HG03097 (cell line): ENCODE results near the gene GMDS.

ENCODE experiments used
- ATAC-seq: cut with Tn5 transposase; IDR thresholded peaks from one replicate; pipeline ENCODE4 v1.9.1; 2021; ENCODE audit not compliant: unreplicated experiment, low FRiP score

Gene GMDS

DNA sequence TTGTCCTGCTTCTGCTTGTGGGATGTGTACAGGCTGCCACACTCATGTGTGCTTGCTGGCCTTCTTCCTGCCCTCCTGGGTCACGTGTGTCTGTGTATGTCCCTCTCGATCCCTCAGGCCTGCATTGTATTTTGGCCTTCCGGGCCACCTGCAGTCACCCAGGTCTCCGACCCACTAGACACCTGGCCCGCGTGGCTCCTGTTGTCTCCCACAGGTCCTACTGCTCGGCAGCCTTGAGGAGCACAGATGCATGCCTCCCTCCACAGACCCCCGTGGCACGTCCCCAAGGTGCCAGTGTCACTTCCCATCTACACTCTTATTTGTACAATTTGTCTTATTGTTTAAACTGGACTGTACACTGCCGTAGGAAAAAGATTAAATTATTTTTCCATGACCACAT lies 592.6 kb downstream of the GMDS start:
- no peak for ATAC-seq

DNA sequence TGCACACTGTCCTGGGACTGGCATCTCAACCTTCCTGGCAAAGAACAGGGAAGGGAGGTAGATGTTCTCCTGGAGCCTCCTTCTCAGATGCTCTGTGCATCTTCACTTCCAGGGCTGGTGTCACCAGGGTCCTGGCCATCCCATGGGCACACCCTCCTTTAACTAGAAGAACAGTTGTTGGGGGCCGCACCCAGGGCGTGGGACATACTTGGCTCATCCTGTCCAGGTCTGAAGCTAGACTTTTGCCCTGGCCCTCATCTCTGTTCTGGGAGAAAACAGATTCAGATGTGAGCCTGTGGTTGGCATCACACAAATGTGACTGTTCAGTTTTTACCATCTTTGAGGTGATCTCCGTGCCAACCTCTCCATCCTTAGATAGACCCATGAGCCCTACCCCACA lies 594.0 kb downstream of the GMDS start:
- no peak for ATAC-seq

DNA sequence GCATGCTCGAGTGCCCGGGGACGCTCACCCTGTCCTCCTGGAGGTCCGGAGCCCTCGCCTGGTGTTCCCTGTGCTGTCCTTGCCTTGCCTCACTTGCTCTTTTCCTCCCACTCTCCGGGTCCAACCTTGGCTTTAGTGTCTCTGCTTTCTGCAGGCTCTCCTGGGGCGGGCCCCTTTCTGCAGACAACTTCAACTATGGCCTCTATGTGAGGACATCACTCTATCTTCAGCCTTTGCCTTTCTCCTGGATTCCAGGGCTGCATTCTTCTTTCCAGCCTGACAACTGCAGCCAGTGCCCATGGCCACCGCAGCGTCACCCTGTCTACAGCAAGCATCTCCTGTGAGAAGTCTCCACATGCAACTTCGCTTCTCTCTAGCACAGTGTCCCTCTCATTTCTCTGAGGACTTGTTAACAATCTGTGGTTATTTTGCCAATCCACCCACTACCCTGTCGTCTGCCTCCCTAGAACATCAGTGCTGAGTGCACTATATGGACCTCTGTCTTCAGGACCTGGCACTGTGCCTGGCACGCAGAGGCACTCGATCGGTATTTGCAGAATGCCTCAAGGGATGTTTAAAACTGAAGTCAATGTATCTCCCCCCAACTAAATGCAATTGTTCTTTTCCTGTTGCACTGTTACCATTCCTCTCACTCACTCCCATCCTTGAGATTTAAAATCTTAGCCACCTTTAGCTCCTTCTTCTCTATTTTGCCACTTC lies 599.8 kb downstream of the GMDS start:
- no peak for ATAC-seq

DNA sequence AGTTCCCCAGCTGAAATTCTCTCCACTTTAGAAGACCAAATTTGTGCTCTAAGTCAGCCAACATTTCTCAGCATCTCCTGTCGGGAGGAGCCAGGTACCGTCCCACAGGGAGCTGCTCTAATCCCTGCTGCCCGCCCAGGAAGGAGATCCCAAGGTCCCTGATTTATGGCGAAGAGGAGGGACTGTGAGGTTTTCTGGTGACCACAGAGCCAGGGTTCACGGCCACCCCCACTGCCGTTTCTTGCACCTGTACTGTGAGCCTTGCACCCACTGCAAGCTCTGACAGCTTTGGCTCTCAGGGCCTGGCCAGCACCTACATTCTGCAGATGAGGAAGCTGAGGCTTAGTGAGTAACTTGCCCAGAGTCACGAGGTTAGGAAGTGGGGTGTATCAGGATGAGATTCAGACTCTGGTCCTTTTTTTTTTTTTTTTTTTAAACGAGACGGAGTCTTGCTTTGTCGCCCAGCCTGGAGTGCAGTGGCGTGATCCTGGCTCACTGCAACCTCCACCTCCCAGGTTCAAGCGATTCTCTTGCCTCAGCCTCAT lies 600.8 kb downstream of the GMDS start:
- no peak for ATAC-seq

DNA sequence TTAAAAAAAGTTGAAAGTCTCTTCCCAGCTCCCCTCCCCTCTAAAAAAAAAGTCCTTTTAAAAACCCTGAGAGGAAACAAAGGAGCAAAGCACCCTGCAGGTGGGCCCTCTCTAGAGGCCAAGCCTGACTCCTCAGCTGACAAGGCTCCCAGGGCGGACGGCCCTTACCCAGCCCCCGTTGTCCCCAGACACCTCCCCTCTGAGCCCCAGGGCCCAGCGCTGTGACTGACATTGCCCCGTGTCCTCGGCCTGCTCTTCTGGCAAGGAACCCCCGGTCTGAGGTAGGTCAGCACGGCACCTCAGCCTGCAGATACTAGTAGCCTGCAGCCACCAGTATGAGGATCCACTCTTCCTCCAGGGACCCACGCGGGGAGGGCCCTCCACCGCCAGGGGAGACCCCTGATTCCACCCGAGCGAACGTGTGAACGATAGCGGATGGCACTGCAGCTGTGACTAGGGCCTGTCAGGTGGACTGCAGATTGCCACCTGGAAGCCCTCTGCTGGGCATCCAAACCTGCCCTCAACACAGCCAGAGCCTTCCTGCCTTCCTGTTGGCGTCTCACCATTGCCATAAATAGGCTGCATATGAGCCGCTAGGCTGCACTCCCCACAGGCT lies 601.5 kb downstream of the GMDS start:
- no peak for ATAC-seq

DNA sequence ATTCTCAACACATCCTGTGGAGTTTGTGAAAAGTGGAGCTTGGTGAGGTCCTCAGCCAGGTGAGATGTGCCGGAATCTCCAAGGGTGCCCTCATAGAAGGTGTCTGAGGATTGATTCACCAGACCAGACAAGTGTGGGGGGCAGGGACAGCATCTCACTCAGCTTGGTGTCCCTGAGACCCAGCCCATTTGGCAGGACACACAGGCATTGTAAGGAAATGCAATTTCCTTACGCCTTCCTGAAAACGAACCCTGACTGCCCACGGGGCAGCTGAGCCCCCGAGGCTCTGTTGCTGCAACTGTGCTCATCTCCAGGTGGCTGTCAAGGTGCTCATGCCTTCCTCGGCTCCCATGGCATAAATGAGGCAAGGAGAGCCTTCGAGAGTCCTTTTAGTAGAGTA lies 602.3 kb downstream of the GMDS start:
- ATAC-seq: no peak

DNA sequence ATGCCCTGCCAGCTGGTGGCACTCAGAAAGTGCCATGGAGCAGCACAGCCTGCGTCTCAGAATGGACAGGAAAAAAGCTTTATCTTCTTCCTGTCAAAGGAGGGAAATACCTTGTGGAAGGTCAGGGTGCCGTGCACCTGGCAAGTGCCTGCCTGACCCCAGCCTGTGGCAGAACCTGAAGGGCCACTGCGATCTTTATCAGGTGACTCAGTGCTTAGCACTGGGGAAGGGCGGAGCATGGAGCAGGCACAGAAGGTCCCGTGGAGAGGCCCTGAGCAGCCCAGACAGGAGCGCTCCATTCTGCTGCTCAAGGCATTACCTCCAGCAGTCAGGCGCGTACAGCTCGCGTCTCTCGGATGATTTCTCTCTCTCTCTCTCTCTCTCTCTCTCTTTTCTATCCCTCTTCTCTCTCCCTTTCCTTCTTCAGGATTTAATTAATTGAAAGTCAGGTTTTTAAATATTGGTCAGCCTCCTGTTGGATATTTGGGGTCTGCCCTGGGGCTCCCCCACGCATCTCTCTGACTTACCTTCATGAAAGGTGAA lies 604.0 kb downstream of the GMDS start:
- ATAC-seq: no peak

DNA sequence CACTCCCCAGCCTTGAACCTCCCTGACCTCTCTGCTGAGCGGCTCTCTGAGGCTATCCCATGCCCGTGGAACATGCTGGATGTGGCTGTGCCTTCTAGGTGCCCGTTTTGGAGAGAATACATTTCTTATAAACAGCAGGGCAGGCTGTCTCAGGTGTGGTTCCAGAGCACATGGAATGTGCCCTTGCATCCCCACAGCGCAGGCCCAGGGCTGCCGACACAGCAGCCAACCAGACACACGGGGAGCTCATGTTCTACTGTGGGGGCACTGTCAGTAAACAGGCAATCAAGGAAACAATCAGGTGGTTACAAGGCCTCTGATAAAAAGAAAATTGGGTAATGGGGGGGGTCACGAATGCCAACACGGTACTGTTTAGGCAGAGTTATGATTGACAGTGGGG lies 604.9 kb downstream of the GMDS start:
- no peak for ATAC-seq

DNA sequence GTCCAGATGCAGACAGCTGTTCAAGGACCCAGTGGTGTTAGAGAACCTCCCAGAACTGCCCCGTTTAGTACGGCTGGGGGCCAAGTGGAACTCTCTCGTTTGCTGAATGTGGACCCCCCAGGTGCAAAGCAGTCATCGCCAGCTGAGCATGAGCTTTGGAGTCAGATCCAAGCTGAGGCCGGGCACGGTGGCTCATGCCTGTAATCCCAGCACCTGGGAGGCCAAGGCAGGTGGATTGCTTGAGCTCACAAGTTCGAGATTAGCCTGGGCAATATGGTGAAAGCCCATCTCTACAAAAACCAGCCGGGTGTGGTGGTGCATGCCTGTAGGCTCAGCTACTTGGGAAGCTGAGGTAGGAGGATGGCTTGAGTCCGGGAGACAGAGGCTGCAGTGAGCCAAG lies 606.0 kb downstream of the GMDS start:
- ATAC-seq: no peak

DNA sequence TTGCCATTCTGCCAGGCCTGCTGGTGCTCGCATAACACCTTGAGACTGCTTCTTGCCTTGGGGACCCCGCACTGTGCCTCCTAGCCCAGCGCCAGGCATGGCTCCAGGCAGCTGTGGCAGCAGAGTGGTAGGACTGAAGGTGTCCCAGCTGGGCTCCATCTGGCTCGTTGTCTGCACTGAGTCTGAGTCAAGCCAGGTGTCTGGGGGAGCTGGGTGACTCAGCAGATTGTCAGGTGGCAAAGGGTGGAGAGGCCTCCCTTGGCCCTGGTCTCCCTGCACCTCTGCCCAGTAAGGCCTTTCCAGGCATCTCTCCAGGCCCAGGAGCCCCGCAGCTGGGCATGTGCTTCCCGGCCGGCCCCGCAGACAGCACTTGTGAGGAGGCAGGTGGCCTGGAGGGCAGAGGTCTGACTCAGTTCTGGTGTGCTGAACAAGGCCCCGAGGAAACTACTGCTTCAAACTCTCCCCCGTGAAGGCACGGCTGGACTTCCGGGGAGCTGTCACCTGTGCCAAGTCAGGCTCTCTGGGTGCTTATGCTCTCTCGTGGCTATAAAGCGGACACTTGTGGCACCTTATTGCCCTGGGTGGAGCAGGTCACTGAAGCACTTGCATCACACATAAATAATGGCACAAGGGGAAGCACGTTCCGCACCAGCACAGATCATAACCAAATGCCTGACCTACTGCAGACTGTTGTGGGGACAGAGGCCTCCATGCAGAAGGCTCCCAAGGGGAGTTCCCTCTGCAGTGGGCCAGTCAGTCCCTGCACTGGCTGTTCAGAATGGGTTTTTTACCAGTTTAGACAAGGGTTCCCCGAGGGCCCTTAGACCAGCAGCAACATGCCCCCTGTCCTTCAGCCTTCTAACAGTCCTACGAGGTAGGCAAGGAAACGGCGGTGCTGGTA lies 608.2 kb downstream of the GMDS start:
- no peak for ATAC-seq

DNA sequence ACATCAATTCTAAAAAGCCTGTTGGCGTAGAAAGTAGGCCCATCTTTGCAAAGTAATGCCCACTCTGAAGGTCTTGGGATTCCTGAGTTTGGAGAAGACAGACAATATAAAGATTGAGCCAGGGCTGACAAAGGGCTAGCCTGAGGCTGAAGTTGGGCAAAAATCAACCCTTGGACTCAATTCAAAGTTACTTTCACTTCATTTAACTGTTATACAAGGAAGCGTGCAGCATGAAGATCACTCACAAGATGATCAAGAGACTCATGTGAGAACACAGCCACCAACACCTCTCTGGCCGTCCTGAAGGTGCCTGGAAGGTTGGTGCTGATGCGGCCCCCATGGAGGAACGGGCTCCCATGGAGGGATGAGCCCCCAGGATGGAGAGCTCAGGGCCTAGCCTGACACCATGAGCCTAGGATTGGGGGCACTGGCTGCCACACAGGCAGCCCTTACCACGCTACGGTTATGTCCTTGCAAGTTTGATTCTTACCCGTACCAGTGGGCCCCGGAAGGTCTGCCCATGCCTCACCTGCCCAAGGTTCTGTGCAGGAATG lies 609.1 kb downstream of the GMDS start:
- no peak for ATAC-seq

DNA sequence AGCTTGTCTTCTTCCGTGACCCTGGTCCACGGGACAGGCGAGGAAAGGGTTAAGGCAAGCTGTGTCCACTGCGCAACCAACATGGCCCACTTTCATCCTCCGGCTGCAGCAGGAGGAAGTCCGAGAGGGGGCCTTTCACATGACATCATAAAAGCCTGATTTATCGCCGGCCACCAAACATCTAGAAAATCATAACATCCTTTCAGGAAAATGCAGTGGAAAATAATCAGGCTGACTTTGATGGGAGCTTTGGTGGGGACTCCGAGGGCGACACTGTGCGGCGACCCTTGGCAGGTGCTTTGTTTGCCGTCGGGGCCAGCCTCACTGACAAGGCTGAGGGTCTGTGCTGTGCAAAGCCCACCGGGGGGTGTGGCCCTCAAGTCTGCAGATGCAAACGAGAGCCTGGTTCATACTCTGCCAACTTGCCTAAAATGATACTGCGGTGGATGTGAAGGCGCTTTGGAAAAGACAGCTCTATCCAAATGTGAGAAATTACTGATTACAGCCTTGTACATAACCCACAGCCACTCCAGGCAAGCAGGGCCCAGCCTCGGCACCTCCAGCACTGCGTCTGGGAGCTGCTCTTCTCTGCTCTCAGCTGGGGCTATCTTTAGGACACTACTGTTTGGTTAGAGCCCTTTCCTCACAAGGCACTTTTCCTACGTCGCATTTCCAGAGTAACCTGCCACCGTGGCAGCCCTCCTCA lies 609.9 kb downstream of the GMDS start:
- no peak for ATAC-seq

DNA sequence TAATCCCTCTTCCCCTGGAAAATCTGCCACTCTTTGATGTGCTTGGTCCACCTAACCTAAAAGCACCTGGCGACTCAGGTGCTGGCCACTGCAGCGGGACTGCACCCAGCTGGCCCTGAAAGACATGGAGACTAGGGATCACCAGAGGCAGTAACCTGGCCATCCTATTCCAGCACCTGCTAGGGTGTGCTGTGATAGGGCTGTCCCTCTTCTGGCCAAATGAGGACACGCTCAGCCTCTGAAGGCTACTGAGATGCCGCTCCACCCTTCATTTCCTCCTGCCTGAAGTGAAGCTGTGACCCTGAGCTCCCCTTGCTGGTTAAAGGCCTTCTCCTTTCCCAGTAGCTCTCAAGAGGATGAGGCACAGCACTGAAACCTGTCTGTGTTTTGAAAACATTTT lies 611.3 kb downstream of the GMDS start:
- no peak for ATAC-seq

DNA sequence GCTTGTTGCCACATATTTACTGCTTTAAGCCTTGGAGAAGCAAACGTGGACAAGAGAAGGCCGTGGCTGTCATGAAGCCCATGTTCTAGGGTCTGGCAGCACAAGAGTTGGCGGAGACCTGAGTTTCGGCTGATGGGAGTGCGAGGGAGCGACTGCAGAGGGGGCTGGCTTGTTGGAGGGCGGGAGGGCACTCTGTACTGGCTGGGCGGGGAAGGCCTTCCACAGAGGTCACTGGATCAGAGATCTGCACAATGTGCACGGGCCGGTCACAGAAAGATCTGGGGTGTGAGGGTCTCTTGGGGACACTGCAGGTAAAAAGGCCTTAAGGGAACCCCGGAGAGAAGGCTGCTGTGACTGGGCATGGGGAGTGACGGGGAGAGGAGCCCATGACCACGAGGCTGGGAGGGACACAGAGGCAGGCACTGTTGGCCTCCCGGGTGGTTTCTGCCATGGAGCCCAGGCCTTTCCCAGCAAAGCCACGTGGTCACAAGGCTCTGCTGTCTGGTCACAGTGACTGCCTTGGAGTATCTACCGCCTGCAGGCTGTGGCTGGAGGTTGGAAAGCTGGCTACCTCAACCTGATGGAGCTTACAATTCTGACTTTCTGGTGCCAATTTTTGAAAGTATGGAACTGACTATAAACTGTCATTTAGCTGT lies 611.9 kb downstream of the GMDS start:
- no peak for ATAC-seq

DNA sequence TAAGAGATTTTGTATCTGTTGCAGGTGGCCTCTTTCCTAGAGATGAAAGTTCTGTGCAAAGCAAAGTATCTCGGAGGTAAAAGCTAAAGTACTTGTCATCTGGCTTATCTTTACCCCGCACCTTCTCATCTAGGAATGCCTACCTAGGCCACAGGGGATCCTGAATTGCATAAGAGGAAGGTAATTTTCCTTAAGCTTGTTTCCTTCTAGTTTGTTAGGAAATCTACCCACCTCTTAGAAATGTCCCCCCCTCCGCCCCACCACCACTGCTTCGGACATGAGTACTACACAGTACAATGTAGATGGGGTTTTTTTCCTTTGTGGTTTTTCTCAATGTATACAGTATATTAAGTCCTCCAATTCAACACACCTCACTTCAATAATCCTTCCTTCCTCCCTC lies 614.2 kb downstream of the GMDS start:
- no peak for ATAC-seq

DNA sequence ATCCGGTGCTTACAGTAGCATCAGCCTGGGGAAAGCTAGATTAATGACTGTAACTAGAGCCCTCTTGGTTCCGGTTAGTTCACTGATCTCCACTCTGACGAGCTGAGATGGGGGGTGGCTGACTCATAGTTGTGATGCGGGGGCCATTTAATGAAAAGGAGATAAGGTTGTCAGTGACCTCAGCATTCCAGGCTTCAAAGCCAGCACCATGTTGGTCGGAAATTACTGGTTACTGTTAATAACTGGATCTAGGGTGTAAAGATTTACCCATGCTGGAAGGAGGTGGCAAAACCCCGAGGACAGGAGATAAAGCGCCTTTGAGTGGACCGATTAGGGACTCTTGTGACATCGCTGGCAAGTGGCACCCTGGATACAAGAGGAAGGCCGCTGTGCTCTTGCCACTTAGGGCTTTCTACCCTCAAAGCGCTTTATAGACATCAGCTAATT lies 614.6 kb downstream of the GMDS start:
- no peak for ATAC-seq

DNA sequence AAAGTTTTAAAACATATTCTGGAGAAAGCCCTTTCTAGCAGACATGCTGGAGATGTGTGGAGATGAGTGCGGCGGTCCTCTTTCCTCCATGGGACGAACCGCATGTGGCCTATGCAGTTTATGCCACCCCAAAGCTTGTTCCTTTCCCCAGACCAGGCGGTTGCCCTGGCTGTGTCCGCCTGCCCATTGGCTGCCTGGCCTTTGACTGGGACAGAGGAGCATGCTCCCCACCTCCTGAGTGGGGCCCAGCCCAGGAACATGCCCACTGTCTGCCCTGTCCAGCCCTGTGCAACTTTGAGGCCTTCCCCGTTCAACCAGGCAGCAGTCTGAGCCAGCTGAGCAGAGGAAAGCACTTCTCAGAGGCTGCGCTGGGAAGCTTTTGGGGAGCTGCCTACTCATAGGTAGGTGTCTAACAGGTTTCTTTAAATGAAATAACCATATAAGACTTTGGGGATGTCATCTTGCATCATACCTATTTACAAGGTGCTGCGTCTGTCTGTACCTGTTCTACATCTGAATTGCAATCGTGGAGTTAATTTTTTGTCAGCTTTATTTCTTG lies 615.1 kb downstream of the GMDS start:
- ATAC-seq: no peak

DNA sequence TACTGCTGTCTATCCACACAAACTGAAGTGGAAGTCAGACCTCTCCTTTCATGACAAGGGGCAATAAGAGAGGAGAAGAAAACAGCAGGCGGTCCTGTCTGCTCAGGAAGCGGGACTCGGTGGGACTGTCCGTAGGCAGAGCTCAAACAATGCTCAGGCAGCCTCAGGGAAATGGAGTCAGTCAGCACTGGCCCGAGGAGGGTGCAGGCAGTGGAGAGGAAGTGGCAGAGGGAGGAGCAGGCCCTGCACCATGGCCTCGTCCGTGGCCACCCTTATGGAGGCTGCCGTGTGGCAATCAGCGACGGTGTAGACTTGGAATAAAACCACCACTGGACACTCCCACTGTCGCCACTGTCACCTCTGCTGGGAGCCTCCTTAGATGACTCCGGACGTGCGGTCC lies 616.1 kb downstream of the GMDS start:
- ATAC-seq: no peak

DNA sequence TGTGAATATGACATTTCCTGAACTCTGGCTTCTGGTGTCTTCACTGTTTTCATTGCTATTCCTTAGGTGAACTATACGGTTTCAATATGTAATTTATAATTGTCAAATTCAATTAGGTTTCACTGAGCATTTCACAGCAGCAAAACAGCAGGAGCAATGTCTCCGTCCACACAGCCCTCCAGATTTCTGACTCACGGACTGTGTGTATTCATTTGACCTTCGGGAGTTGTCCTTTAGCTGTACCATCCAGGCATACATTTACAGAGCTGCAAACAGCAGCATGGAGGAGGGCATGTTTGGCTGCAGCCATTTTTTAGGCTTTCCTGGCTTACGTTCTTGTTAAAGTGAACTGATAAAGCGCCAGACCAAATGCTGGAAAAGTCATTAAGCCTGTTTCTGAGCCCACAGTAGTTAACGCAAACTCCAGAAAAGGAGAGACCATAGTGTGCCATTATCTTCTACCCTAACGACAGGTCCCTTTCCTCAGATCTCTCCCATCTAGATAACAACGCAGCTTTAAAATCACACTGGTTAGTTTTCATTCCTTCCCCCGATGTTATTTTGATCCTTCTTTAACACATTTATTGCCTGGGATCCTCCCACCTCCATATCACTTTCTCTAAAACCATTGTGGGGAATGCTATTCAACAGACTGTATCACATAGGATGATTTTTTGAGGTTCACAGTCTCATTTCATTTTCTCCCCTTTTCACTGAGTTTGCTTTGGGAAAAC lies 617.4 kb downstream of the GMDS start:
- no peak for ATAC-seq
